Sigmoid colon (tissue), 7 donors: ENCODE results near the gene TECR. TPM values are rescaled to one million over a fixed set of nuclear protein-coding genes. Genes with fewer than 3 reads are reported as not detected.
A peak's percentile ranks its signal among the peaks of the same experiment; 100 is the strongest.

ENCODE experiments used
- DNase-seq: peaks from one replicate; pipeline ENCODE4 v3.0.0-alpha.2; 2019
- H3K27ac ChIP-seq, 4 donors: fragments of 200-600 bp; sonication (generic); one replicate each; pipeline ENCODE4 v1.5.1; 2016 to 2019; ENCODE audit warnings: mild to moderate bottlenecking in 1 of 4
- H3K27me3 ChIP-seq, 3 donors: fragments of 200-600 bp; sonication (generic); one replicate each; pipeline ENCODE4 v1.5.1; 2019; ENCODE audit warnings: mild to moderate bottlenecking in 1 of 3
- H3K36me3 ChIP-seq, 4 donors: fragments of 200-600 bp; sonication (generic); one replicate each; pipeline ENCODE4 v1.5.1; 2016 to 2019
- H3K4me1 ChIP-seq, 4 donors: fragments of 200-600 bp; sonication (generic); one replicate each; pipeline ENCODE4 v1.5.1; 2017 to 2019
- H3K4me3 ChIP-seq, 4 donors: fragments of 200-600 bp; sonication (generic); one replicate each; pipeline ENCODE4 v1.5.1; 2017 to 2019; ENCODE audit warnings: mild to moderate bottlenecking in 2 of 4, moderate library complexity in 1 of 4
- H3K9me3 ChIP-seq, 4 donors: fragments of 200-600 bp in 3 of 4; sonication (generic) in 3 of 4; one replicate each; pipeline versions ENCODE4 v1.5.1 to v1.6.1; 2013 to 2019
- EP300 ChIP-seq, 4 donors: sonication (generic); formaldehyde crosslinking; IDR thresholded peaks; one replicate each; pipeline ENCODE4 v1.6.1; 2017; ENCODE audit warnings: antibody characterized with exemption in 4 of 4
- POLR2A ChIP-seq, 2 donors: fragments of 450-650 bp; IDR thresholded peaks; one replicate each; pipeline ENCODE4 v1.6.1; 2016; ENCODE audit warnings: antibody characterized with exemption in 2 of 2, mild to moderate bottlenecking in 2 of 2, moderate library complexity in 2 of 2
- POLR2AphosphoS5 ChIP-seq, 4 donors: sonication (generic); formaldehyde crosslinking; IDR thresholded peaks; one replicate each; pipeline ENCODE4 v1.6.1; 2017; ENCODE audit warnings: antibody characterized with exemption in 4 of 4
- WGBS, 2 donors: extraction: QIAGEN DNeasy Blood & Tissue Kit; methylation state at CpG; one replicate each; pipeline ENCODE4 v1.1.7; 2013; 5-methylcytosine and 5-hydroxymethylcytosine counted together
- intact Hi-C: fragments of 100-400 bp; cut with DNase I; formaldehyde crosslinking; loops from one replicate; pipeline ENCODE4 v1.15.1; 2023
- polyA plus RNA-seq, 3 donors: library from polyadenylated mRNA; stranded (reverse); fragments of 200-250 nt; gene quantifications; one replicate each; pipeline ENCODE4 v1.2.3, GENCODE V29; 2013
- total RNA-seq, 4 donors: library from RNA; depleted of rRNA; stranded (reverse); fragments of >200 nt; gene quantifications; one replicate each; pipeline ENCODE4 v1.1.0, GENCODE V29; 2016
- TF ChIP-seq, protein P1 (sequence below), 4 experiments: fragments of 450-650 bp in 3 of 4; fragments of 200-600 bp in 1 of 4; IDR thresholded peaks; one replicate each; pipeline ENCODE4 v1.5.1; 2016 to 2019; ENCODE audit warnings: antibody characterized with exemption in 4 of 4, mild to moderate bottlenecking in 3 of 4, moderate library complexity in 2 of 4
- donor health status: healthy with polysubstance abuse.
- donor health status: Bipolar disorder and iron deficiency.
- donor health status: healthy.

Gene TECR
- total and polyA plus RNA-seq, 7 donors = 20.6 to 139 (median 32.4) TPM

DNA sequence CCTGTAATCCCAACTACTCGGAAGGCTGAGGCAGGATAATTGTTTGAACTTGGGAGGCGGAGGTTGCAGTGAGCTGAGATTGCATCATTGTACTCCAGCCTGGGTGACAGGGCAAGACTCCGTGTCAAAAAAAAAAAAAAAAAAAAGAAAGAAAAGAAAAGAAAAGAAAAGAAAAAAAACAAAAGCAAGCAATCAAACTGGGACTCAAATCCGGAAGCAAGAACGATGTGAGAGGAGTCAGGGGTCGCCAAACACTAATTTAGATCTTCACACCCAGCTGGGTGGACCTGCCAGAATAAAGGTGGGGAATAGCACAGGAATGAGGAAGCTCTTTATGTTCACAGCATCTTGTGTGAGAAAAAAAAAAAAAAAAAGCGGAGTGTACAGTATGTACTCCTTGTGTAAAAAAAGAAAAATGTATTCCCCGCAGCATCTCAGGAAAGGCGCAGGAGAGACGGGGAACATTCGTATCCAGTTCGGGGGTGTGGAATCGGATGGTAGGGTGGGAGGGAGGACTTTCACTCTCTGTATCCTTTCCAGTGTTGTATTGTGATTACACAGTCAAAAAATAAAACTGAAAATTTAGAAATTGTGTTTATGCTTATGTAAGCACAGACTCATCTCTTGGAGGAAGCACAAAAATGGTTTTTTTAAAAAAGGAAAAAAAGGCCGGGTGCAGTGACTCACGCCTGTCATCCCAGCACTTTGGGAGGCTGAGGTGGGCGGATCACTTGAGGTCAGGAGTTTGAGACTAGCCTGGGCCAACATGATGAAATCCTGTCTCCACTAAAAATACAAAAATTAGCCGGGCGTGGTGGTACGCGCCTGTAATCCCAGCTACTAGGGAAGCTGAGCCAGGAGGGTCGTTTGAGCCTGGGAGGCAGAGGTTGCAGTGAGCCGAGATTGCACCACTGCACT is 18.8 kb upstream of the TECR start:
- Histone ChIP-seq H3K27me3 (no peaks in the 10 kb centered on the region), H3K9me3 (no peaks in the 10 kb centered on the region), H3K36me3 (peaks cover 13 to 23% (median 19%) of the 10 kb centered on the region in 4 donors), H3K4me1 (peaks cover 0 to 20% (median 12%) of the 10 kb centered on the region in 4 donors), H3K4me3 (peak overlapping the region in 1 of 4 donors; percentile 5), H3K27ac (peak overlapping the region; percentile 58 to 77 (median 65))
- TF ChIP-seq POLR2AphosphoS5 (IDR thresholded peaks at IDR 0.05) = peak in 3 of 4 donors; percentile 25 to 43 (median 37)
- no peak for TF ChIP-seq POLR2A (IDR thresholded peaks at IDR 0.05)
- intact Hi-C loops = no loop called here
- DNase-seq = peak; percentile 87
- 29 to 47% methylated on average over 22 of the region's 22 CpGs for WGBS, 2 donors

DNA sequence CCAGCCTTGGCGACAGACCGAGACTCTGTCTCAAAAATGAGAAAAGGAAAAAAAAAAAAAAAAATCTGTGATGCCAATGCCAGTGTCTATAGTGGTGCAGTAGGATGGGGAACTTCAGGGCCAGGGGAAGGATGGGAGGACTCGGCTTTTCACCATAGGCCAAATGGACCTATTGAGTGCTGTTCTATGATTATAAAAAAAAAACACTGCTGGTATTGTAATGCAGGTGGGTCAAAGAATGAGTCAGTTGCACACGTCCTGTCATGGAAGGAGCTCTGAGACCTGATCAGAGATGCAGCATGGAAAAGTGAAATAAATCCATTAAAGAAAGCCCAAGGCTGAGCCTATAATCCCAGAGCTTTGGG is 18.2 kb upstream of the TECR start:
- Histone ChIP-seq H3K9me3 (no peaks in the 10 kb centered on the region), H3K4me3 (no peak overlapping the region), H3K4me1 (peaks cover 0 to 26% (median 19%) of the 10 kb centered on the region in 4 donors), H3K27ac (peak overlapping the region; percentile 20 to 77 (median 65)), H3K36me3 (peaks cover 17 to 29% (median 25%) of the 10 kb centered on the region in 4 donors), H3K27me3 (no peaks in the 10 kb centered on the region)
- DNase-seq = no peak
- WGBS, 2 donors = 88 to 89% methylated on average over 4 of the region's 4 CpGs
- intact Hi-C loops = no loop called here
- TF ChIP-seq, protein P1, sequence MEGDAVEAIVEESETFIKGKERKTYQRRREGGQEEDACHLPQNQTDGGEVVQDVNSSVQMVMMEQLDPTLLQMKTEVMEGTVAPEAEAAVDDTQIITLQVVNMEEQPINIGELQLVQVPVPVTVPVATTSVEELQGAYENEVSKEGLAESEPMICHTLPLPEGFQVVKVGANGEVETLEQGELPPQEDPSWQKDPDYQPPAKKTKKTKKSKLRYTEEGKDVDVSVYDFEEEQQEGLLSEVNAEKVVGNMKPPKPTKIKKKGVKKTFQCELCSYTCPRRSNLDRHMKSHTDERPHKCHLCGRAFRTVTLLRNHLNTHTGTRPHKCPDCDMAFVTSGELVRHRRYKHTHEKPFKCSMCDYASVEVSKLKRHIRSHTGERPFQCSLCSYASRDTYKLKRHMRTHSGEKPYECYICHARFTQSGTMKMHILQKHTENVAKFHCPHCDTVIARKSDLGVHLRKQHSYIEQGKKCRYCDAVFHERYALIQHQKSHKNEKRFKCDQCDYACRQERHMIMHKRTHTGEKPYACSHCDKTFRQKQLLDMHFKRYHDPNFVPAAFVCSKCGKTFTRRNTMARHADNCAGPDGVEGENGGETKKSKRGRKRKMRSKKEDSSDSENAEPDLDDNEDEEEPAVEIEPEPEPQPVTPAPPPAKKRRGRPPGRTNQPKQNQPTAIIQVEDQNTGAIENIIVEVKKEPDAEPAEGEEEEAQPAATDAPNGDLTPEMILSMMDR (IDR thresholded peaks at IDR 0.05) = no peak
- TF ChIP-seq POLR2AphosphoS5 (IDR thresholded peaks at IDR 0.05) (no peak), EP300 (IDR thresholded peaks at IDR 0.05) (no peak)

DNA sequence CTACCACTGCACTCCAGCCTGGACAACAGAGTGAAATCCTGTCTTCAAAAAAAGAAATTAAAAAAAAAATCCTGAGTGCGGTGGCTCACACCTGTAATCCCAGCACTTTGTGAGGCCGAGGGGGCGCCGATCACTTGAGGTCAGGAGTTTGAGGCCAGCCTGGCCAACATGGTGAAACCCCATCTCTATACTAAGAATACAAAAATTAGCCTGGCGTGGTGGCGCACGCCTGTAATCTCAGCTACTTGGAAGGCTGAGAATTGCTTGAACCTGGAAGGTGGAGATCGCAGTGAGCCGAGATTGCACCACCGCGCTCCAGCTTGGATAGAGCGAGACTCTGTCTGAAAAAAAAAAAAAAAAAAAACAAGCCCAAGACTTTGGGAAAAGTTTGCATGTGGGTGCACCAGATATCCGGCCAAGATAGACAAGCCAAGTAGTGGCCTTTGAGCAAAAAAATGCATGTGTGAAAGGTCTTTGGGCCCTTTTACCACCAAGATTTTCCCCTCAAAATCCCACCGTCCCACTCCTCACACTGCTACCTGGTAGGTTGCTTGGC is 16.9 kb upstream of the TECR start:
- Histone ChIP-seq H3K27ac (no peak overlapping the region), H3K36me3 (peaks cover 17 to 32% (median 29%) of the 10 kb centered on the region in 4 donors), H3K27me3 (no peaks in the 10 kb centered on the region), H3K4me3 (no peak overlapping the region), H3K9me3 (no peaks in the 10 kb centered on the region), H3K4me1 (peaks cover 0 to 36% (median 28%) of the 10 kb centered on the region in 4 donors)
- 96% methylated on average over 14 of the region's 14 CpGs for WGBS, 2 donors
- DNase-seq = no peak
- TF ChIP-seq, protein P1 (IDR thresholded peaks at IDR 0.05) = no peak
- TF ChIP-seq EP300 (IDR thresholded peaks at IDR 0.05) (no peak), POLR2A (IDR thresholded peaks at IDR 0.05) (no peak), POLR2AphosphoS5 (IDR thresholded peaks at IDR 0.05) (no peak)
- intact Hi-C loops = no loop called here

DNA sequence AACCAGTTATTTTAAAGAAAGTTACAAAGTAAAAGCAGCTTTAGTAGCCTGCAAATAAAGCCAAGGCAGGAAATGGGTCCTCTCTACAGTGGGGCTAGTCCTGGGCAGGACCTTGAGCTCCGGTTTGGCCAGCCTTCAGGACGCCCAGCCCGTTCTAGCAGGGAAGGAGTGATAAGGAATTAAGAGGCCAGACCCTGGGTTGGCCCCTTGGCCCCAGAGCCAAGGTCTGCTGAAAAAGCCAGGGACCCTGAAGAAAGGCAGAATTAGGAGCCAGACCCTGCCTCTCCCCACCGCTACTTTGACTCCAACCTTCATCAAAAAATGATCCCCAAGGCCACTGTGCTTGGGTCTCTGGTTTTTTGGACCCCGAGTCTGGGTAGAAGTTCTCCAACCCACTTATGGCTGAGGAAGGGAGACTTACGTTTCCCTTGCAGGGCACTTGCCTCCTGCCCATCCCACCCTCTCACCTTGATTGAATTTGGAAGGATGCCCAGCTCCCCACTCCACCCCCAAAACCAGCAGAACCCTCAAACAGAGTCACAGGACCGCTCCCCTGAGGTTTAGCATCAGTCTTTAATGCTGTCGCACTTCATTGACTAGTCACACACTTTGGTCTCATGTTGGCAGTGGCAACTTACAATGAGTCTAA is 15.1 kb upstream of the TECR start:
- H3K4me3 ChIP-seq = no peak overlapping the region
- H3K9me3 ChIP-seq = no peaks in the 10 kb centered on the region
- intact Hi-C loops = no loop called here
- WGBS, 2 donors = 74 to 85% methylated on average over 8 of the region's 8 CpGs
- no peak overlapping the region for H3K27ac ChIP-seq
- no peaks in the 10 kb centered on the region for H3K27me3 ChIP-seq
- H3K4me1 ChIP-seq = peaks cover 0 to 41% (median 34%) of the 10 kb centered on the region in 4 donors
- TF ChIP-seq, protein P1 (IDR thresholded peaks at IDR 0.05) = no peak
- TF ChIP-seq POLR2A (IDR thresholded peaks at IDR 0.05) = no peak
- no peak for DNase-seq
- H3K36me3 ChIP-seq = peaks cover 17 to 32% (median 29%) of the 10 kb centered on the region in 4 donors
